ENCODE data around the gene CDR2L. TPM values are rescaled to one million over a fixed set of nuclear protein-coding genes. Genes with fewer than 3 reads are reported as not detected.

Gene CDR2L
- polyA plus RNA-seq, 1 of the 3 experiments (the other 2 are of a cell fraction), result 21.2 TPM

DNA sequence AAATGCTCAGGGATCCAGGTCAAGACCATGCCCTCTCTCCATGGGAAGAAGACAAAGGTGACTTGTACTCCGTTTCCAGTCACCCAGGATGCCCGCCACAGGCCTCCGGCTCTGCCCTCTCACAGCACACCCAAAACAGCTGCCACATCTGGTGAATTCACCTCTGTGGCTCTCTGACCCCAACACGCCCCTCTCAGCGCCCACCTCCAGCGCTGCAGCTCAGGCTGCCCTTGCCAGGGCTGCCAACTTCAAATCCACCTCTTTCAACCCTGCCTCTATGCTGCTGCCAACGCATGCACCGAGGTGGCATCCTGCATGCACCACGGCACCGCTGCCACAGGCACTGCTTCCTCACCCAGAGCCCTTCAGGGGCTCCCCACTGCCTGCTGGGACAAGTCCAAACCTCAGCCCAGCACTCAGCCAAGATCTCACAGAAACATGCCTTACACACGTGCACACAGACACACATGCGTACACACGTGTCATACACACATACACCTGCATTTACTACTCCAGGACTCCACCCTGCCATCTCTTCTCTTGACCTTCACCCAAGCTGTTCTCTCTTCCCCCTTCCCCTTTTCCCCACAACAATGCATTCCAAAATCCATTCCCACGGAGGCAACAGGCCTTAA lies 22.3 kb upstream of the CDR2L start:
- no peak overlapping the region for H3K9ac ChIP-seq
- TF ChIP-seq, protein P1, sequence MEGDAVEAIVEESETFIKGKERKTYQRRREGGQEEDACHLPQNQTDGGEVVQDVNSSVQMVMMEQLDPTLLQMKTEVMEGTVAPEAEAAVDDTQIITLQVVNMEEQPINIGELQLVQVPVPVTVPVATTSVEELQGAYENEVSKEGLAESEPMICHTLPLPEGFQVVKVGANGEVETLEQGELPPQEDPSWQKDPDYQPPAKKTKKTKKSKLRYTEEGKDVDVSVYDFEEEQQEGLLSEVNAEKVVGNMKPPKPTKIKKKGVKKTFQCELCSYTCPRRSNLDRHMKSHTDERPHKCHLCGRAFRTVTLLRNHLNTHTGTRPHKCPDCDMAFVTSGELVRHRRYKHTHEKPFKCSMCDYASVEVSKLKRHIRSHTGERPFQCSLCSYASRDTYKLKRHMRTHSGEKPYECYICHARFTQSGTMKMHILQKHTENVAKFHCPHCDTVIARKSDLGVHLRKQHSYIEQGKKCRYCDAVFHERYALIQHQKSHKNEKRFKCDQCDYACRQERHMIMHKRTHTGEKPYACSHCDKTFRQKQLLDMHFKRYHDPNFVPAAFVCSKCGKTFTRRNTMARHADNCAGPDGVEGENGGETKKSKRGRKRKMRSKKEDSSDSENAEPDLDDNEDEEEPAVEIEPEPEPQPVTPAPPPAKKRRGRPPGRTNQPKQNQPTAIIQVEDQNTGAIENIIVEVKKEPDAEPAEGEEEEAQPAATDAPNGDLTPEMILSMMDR (IDR thresholded peaks at IDR 0.05), result no peak
- TF ChIP-seq MEF2A (IDR thresholded peaks at IDR 0.05; ENCODE audit: borderline replicate concordance, low read depth) (no peak), NRF1 (IDR thresholded peaks at IDR 0.05; ENCODE audit: low read depth, low read length) (no peak), FOXM1 (IDR thresholded peaks at IDR 0.05; ENCODE audit: low read depth) (no peak), RAD21 (IDR thresholded peaks at IDR 0.05; ENCODE audit: low read length) (no peak), YY1 (IDR thresholded peaks at IDR 0.05; ENCODE audit: low read depth) (no peak), TCF12 (IDR thresholded peaks at IDR 0.05) (no peak), RCOR1 (IDR thresholded peaks at IDR 0.05; ENCODE audit: low read length) (no peak), NFIC (IDR thresholded peaks at IDR 0.05; ENCODE audit: borderline replicate concordance) (no peak), GABPA (IDR thresholded peaks at IDR 0.05; ENCODE audit: low read depth) (no peak), FOXJ3 (CRISPR knock-in tag; IDR thresholded peaks at IDR 0.05) (no peak), EZH2phosphoT487 (IDR thresholded peaks at IDR 0.05; ENCODE audit: borderline replicate concordance, low read depth) (no peak), CHD2 (IDR thresholded peaks at IDR 0.05; ENCODE audit: low read length, partially characterized antibody) (no peak), RFX5 (IDR thresholded peaks at IDR 0.05; ENCODE audit: low read length) (no peak)
- TF ChIP-seq, protein P2, sequence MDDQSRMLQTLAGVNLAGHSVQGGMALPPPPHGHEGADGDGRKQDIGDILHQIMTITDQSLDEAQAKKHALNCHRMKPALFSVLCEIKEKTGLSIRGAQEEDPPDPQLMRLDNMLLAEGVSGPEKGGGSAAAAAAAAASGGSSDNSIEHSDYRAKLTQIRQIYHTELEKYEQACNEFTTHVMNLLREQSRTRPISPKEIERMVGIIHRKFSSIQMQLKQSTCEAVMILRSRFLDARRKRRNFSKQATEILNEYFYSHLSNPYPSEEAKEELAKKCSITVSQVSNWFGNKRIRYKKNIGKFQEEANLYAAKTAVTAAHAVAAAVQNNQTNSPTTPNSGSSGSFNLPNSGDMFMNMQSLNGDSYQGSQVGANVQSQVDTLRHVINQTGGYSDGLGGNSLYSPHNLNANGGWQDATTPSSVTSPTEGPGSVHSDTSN (IDR thresholded peaks at IDR 0.05), result no peak
- TF ChIP-seq, protein P3, sequence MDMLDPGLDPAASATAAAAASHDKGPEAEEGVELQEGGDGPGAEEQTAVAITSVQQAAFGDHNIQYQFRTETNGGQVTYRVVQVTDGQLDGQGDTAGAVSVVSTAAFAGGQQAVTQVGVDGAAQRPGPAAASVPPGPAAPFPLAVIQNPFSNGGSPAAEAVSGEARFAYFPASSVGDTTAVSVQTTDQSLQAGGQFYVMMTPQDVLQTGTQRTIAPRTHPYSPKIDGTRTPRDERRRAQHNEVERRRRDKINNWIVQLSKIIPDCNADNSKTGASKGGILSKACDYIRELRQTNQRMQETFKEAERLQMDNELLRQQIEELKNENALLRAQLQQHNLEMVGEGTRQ (IDR thresholded peaks at IDR 0.05; ENCODE audit: borderline replicate concordance, low read depth, low read length), result no peak
- TF ChIP-seq, protein P4, sequence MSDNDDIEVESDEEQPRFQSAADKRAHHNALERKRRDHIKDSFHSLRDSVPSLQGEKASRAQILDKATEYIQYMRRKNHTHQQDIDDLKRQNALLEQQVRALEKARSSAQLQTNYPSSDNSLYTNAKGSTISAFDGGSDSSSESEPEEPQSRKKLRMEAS (IDR thresholded peaks at IDR 0.05; ENCODE audit: low read depth), result no peak
- H3K4me1 ChIP-seq (ENCODE audit: control insufficient read depth in 1 of 2, insufficient read depth in 2 of 2, low read depth in 1 of 2, low read length in 1 of 2), result peaks cover 0 to under 1% of the 10 kb centered on the region in 2 experiments; a peak in 1 of 4 replicates
- POLR2A ChIA-PET, result no interaction called here
- CTCF ChIA-PET, result interaction anchor here (1.1 to 9.5 kb wide), 5 partner anchors 26 to 149 kb away, joined by 3 to 295 read pairs (median 12); partner anchors contain the start of genes CDR2L and MRPL58
- WGBS (ENCODE audit: low lambda C conversion rate), result 82% methylated on average over 14 of the region's 14 CpGs
- no peak for DNase-seq
- no peaks in the 10 kb centered on the region for H3F3A ChIP-seq (replicated peaks; ENCODE audit: insufficient read depth)
- H2AFZ ChIP-seq (ENCODE audit: low read depth), result no peak overlapping the region
- no peak overlapping the region for H3K4me3 ChIP-seq (ENCODE audit: low read depth in 2 of 2, low read length in 1 of 2)
- no peak overlapping the region for H3K4me2 ChIP-seq
- no peaks in the 10 kb centered on the region for H3K36me3 ChIP-seq (replicated peaks in 1 of 2; ENCODE audit: control insufficient read depth in 1 of 2, insufficient read depth in 2 of 2, low read length in 1 of 2)
- no peak overlapping the region for H3K27ac ChIP-seq (ENCODE audit: low read depth in 2 of 2, low read length in 1 of 2)
- no peaks in the 10 kb centered on the region for H3K79me2 ChIP-seq (ENCODE audit: insufficient read depth)
- no peaks in the 10 kb centered on the region for H3K9me3 ChIP-seq
- H3K9me2 ChIP-seq, result no peaks in the 10 kb centered on the region
- no peaks in the 10 kb centered on the region for H3K27me3 ChIP-seq (ENCODE audit: insufficient read depth)
- H4K20me1 ChIP-seq (ENCODE audit: insufficient read depth), result no peaks in the 10 kb centered on the region
